Activated B cell treated with CpG ODN at 0.5 μM for 24 hours (primary cell): ENCODE data around the gene MBD5. TPM values are rescaled to one million over a fixed set of nuclear protein-coding genes. Genes with fewer than 3 reads are reported as not detected.

Source experiments
- ATAC-seq: fragments of 200-7000 bp; cut with Tn5 transposase; one replicate; pipeline ENCODE4 v1.10.0; 2021; ENCODE audit warnings: low read depth, mild to moderate bottlenecking, moderate library complexity
- CTCF ChIA-PET: fragments of 350-600 bp; sonication (Branson Sonifier 250); formaldehyde crosslinking; loops from one replicate; lab custom pipeline; 2021; ENCODE audit warnings: antibody characterized with exemption; lab: Charles Lee
- POLR2A ChIA-PET: fragments of 350-600 bp; sonication (Branson Sonifier 250); formaldehyde crosslinking; loops from one replicate; lab custom pipeline; 2021; ENCODE audit warnings: antibody characterized with exemption; lab: Charles Lee
- DNase-seq: peaks from one replicate; pipeline ENCODE4 v3.0.0; 2022
- H3K27ac Mint-ChIP-seq: one replicate; pipeline ENCODE4 v1.8.0; 2020; ENCODE audit warnings: mixed read lengths
- H3K27me3 Mint-ChIP-seq: one replicate; pipeline ENCODE4 v1.8.0; 2021; ENCODE audit warnings: mixed read lengths
- H3K36me3 Mint-ChIP-seq: one replicate; pipeline ENCODE4 v1.8.0; 2021; ENCODE audit warnings: low read depth, mixed read lengths
- H3K4me1 Mint-ChIP-seq: one replicate; pipeline ENCODE4 v1.8.0; 2021; ENCODE audit warnings: mixed read lengths
- H3K4me3 Mint-ChIP-seq: one replicate; pipeline ENCODE4 v1.8.0; 2020; ENCODE audit warnings: mild to moderate bottlenecking, mixed read lengths
- H3K9me3 Mint-ChIP-seq: one replicate; pipeline ENCODE4 v1.8.0; 2020; ENCODE audit warnings: mixed read lengths
- intact Hi-C: fragments of 100-400 bp; cut with micrococcal nuclease; formaldehyde crosslinking; loops from one replicate; pipeline ENCODE4 v1.15.1; 2024
- total RNA-seq: library from RNA; stranded (reverse); gene quantifications from 2 replicates; pipeline ENCODE4 v1.2.3, GENCODE V29; 2022
- TF ChIP-seq, protein P1 (sequence below): fragments of 200-600 bp; IDR thresholded peaks from one replicate; pipeline ENCODE4 v1.8.0; 2022; ENCODE audit warnings: antibody characterized with exemption, mild to moderate bottlenecking

Gene MBD5
- total RNA-seq, 1 donor from 2014 or later: 55.7 TPM

DNA sequence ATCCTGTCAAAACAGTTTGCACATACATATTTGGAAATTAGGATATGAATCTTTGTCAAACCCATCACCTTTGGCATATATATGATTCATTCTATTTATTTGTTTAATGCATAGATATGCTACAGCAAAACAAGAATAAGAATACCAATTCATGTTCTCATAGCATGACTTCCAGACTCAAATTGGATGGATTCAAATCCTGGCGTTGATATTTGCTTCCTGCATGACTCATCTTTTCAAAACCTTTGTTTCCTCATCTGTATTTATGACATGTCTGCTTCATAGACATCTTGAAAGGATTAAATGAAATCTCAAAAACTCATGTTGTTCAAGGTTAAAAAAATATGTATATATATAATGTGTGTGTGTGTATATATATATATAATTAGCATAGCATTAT is 261.3 kb downstream of the MBD5 start:
- Mint-ChIP-seq H3K9me3 (peaks cover 1% of the 10 kb centered on the region), H3K4me3 (no peak overlapping the region), H3K27ac (no peak overlapping the region), H3K4me1 (peaks cover 6% of the 10 kb centered on the region), H3K27me3 (no peaks in the 10 kb centered on the region), H3K36me3 (peaks cover 13% of the 10 kb centered on the region)
- ChIA-PET CTCF (no interaction called here), POLR2A (no interaction called here)
- ATAC-seq: no peak
- TF ChIP-seq, protein P1, sequence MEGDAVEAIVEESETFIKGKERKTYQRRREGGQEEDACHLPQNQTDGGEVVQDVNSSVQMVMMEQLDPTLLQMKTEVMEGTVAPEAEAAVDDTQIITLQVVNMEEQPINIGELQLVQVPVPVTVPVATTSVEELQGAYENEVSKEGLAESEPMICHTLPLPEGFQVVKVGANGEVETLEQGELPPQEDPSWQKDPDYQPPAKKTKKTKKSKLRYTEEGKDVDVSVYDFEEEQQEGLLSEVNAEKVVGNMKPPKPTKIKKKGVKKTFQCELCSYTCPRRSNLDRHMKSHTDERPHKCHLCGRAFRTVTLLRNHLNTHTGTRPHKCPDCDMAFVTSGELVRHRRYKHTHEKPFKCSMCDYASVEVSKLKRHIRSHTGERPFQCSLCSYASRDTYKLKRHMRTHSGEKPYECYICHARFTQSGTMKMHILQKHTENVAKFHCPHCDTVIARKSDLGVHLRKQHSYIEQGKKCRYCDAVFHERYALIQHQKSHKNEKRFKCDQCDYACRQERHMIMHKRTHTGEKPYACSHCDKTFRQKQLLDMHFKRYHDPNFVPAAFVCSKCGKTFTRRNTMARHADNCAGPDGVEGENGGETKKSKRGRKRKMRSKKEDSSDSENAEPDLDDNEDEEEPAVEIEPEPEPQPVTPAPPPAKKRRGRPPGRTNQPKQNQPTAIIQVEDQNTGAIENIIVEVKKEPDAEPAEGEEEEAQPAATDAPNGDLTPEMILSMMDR: no peak
- DNase-seq: no peak
- intact Hi-C loops: no loop called here

- H3K36me3 Mint-ChIP-seq: peaks cover 19% of the 10 kb centered on the region
- H3K4me1 Mint-ChIP-seq: peaks cover 3% of the 10 kb centered on the region
- H3K27ac Mint-ChIP-seq: no peak overlapping the region
- TF ChIP-seq, protein P1: no peak
- intact Hi-C loops: no loop called here
- ATAC-seq (no peak), DNase-seq (no peak)
- no peaks in the 10 kb centered on the region for H3K27me3 Mint-ChIP-seq
- H3K4me3 Mint-ChIP-seq: no peak overlapping the region
- H3K9me3 Mint-ChIP-seq: peaks cover 1% of the 10 kb centered on the region
- POLR2A ChIA-PET: no interaction called here
- CTCF ChIA-PET: no interaction called here
Measured at GRCh38 chr2:148292431-148292830, 271.5 kb downstream of the MBD5 start.

DNA sequence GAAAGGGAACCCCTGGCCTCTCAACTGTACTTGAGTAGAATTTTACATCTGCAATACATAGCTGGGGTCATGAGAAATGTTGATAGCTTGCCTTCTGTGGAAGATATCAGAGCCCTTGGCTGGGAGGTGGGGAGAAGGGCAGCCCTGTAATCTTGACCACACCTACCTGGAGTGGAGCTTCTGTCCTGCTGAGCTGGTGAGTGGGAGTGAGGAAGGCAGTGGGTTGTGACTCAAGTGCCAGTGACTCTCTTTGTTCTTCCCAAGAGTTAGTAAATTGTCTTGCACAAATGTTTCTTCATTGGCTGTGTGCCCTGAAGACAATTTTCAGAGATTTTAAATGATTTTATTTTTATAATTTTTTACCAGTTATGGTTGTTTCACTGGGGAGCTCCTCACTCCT is 277.3 kb downstream of the MBD5 start:
- DNase-seq: no peak
- ATAC-seq: no peak
- POLR2A ChIA-PET: no interaction called here
- TF ChIP-seq, protein P1: no peak
- Mint-ChIP-seq H3K4me1 (no peaks in the 10 kb centered on the region), H3K4me3 (no peak overlapping the region), H3K9me3 (no peaks in the 10 kb centered on the region), H3K27ac (no peak overlapping the region), H3K36me3 (peaks cover 25% of the 10 kb centered on the region), H3K27me3 (no peaks in the 10 kb centered on the region)
- intact Hi-C loops: no loop called here
- CTCF ChIA-PET: no interaction called here

- intact Hi-C loops: no loop called here
- peaks cover 20% of the 10 kb centered on the region for H3K36me3 Mint-ChIP-seq
- no peaks in the 10 kb centered on the region for H3K27me3 Mint-ChIP-seq
- DNase-seq: no peak
- ChIA-PET CTCF (no interaction called here), POLR2A (no interaction called here)
- no peaks in the 10 kb centered on the region for H3K4me1 Mint-ChIP-seq
- H3K9me3 Mint-ChIP-seq: no peaks in the 10 kb centered on the region
- ATAC-seq: no peak
- H3K27ac Mint-ChIP-seq: no peak overlapping the region
- TF ChIP-seq, protein P1: no peak
- H3K4me3 Mint-ChIP-seq: no peak overlapping the region
Measured at GRCh38 chr2:148299616-148300015, 278.7 kb downstream of the MBD5 start.

GRCh38 chr2:148300544-148300943 is 279.7 kb downstream of the MBD5 start:
- H3K27me3 Mint-ChIP-seq: no peaks in the 10 kb centered on the region
- no peak overlapping the region for H3K27ac Mint-ChIP-seq

More at GRCh38 chr2:148300544-148300943, 279.7 kb downstream of the MBD5 start:
- no peak for ATAC-seq
- CTCF ChIA-PET: no interaction called here
- Mint-ChIP-seq H3K36me3 (peaks cover 20% of the 10 kb centered on the region), H3K4me1 (no peaks in the 10 kb centered on the region), H3K9me3 (no peaks in the 10 kb centered on the region), H3K4me3 (no peak overlapping the region)
- POLR2A ChIA-PET: no interaction called here
- TF ChIP-seq, protein P1: no peak
- intact Hi-C loops: no loop called here
- DNase-seq: no peak
